GM18508 (cell line): Measurements from ENCODE around the gene CD70.
"Not testable (repeated sequence)": the region's sequence is repeated elsewhere in the genome, so short reads cannot be mapped to it uniquely, and the experiment has no call there.

Experiments used
- ATAC-seq: cut with Tn5 transposase; IDR thresholded peaks from one replicate; pipeline ENCODE4 v1.9.1; 2021; ENCODE audit warnings: moderate number of reproducible peaks; ENCODE audit not compliant: insufficient read depth, unreplicated experiment

Gene CD70, protein sequence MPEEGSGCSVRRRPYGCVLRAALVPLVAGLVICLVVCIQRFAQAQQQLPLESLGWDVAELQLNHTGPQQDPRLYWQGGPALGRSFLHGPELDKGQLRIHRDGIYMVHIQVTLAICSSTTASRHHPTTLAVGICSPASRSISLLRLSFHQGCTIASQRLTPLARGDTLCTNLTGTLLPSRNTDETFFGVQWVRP

DNA sequence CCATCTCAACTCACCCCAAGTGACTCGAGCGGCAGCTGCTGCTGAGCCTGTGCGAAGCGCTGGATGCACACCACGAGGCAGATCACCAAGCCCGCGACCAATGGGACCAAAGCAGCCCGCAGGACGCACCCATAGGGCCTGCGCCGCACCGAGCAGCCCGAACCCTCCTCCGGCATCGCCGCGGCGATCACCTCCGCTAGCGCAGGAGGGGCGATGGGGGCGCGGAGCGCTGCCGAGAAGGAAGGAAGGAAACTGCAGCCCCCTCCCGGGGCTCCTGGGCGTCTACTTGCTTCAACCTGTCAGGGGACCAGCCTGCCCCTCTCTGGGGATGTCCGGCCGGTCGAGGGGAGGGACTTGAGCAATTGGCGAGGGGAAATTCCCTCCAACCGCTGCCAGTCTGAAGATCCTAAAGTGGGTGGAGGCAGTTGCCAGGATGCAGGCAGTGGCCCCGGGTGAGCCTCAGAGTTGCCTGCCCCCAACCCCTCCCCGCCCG, at the start of gene CD70:
CD70 (minus strand) TSS at position 324 of the 493 bp plus-strand sequence; CDS start at position 176, 148 bp downstream.
- ATAC-seq = no peak

DNA sequence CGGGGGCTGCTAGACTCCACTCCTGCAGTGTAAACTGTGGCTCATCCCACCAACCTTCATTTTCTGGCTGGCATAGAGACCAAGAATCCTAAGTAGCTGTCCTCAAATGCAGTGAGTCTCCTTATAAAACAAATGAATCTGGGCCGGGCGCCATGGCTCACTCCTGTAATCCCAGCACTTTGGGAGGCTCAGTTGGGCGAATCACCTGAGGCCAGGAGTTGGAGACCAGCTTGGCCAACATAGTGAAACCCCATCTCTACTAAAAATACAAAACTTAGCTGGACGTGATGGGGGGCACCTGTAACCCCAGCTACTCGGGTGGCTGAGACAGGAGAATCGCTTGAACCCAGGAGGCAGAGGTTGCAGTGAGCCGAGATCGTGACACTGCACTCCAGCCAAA, 49.4 kb upstream of the CD70 start:
- not testable (repeated sequence) for ATAC-seq

DNA sequence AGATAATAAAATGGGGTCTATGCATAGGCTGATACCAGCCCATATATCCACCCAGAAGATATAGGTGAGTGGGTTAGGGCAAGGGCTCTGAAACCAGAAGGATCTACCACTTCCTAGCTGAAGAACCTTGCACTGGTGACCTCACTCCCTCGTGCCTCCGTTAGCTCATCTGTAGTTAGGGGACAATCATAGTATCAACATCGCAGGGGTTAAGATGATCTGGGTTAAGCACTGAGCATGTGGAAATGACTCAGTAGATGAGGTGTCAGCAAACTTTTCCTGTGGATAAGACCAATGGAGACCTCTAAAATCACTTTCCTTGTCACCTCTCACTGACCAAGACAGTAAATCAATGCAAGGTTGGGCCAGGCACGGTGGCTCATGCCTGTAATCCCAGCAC, 48.5 kb upstream of the CD70 start:
- ATAC-seq = no peak

DNA sequence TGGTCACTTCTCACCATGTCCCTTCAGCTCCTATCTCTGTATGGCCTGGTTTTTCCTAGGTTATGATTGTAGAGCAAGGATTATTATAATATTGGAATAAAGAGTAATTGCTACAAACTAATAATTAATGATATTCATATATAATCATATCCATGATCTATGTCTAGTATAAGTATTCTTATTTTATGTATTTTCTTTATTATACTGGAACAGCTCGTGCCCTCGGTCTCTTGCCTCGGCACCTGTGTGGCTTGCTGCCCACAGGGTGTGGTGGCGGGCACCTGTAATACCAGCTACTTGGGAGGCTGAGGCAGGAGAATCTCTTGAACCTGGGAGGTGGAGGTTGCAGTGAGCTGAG, 42.5 kb upstream of the CD70 start:
- not testable (repeated sequence) for ATAC-seq

DNA sequence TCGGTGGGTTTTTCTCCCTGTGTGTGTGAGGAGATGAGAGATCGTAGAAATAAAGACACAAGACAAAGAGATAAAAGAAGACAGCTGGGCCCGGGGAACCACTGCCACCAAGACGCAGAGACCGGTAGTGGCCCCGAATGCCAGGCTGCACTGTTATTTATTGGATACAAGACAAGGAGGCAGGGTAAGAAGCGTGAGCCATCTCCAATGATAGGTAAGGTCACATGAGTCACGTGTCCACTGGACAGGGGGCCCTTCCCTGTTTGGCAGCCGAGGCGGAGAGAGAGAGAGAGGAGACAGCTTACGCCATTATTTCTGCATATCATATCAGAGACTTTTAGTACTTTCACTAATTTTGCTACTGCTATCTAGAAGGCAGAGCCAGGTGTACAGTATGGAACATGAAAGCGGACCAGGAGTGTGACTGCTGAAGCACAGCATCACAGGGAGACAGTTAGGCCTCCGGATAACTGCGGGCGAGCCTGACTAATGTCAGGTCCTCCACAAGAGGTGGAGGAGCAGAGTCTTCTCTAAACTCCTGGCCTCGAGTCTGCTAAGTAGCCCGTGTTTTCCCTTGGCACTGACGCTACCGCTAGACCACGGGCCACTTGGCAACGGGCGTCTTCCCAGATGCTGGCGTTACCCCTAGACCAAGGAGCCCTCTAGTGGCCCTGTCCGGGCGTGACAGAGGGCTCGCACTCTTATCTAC, 42.0 kb upstream of the CD70 start:
- ATAC-seq = not testable (repeated sequence)

DNA sequence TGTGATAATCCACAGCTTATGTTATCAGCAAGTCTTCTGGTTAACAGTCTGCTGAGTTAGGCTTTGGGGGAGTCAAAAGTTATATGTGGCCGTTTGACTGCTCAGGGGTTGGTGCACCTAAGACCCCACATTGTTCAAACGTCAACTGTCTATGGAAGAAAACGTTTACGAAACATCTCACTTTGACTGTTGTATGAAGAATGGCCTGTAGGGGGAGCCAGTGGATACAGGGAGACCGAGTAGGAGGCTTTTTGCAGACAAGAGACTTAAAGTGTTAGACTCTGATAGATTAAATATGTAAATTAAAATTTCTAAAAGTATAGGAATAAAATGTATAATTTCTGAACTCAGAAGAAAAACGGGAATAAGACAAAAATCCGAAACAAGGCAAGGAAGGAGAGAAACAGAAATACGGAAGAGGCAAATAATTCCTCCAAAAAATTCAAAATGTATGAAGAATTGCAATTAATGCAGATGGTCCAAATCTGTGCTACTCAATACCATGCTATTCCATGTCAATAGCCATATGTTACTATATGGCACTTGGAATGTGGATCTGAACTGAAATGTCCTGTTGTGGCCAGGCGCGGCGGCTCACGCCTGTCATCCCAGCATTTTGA, 41.2 kb upstream of the CD70 start:
- no peak for ATAC-seq

DNA sequence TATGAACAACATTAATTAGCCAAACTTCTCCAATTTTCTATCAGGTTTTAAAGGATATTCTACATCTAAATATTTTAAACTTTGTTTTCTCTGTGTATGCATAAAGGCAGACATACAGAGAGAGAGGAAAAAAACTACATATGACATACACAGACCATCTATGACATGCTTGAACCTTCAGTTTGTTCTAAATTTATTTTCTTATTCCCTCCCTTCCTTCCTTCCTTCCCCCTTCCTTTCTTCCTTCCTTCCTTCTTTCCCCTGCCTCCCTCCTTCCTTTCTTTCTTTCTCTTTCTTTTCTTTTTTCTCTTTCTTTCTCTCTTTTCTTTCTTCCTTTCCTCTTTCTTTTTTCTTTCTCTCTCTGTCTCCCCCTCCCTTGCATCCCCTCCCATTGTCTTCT, 35.8 kb upstream of the CD70 start:
- no peak for ATAC-seq

DNA sequence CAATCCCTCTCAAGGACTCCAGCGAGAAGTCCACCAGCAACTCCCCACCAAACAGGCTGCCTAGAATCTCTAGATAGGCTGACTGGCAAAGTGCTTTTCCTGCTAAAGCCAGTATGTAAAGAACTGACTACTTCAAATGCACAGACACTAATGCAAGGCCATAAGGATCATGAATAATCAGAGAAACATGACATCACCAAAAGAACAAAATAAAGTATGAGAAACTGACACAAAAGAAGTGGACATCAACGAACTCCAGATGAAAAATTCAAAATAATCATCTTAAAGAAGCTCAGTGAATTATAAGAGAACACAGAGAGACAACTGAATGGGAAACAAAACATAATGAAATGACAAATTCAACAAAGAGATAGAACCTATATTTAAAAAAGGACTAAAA, 26.4 kb upstream of the CD70 start:
- no peak for ATAC-seq

DNA sequence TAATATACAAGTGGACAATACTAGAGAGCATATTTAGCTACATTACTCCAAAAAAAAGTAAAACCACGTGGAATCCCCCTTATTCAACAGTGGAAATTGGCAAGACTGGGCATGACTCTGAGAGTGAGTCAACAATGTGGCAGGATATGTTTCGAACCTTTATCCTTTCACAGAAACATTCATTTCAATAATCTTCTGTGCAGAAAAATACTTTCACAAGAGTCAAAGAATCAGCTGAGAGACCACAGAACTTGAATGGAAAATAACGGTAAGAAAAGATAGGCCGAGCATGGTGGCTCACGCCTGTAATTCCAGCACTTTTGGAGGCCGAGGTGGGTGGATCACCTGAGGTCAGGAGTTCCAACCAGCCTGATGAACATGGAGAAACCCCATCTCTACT, 25.1 kb upstream of the CD70 start:
- no peak for ATAC-seq

DNA sequence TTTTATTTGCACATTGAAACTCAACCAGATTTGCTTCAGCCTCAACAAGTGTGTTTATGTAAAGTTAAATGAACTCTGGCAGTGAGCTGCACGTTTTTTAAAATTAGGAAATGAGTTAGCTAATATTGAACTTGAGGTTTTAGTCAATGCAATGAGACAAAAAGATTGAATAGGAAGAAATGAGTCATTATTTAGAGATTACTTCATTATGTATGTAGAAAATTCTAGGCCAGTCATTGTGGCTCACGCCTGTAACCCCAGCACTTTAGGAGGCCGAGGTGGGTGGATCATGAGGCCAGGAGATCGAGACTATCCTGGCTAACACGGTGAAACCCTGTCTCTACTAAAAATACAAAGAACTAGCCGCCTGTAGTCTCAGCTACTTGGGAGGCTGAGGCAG, 22.8 kb upstream of the CD70 start:
- ATAC-seq = no peak

DNA sequence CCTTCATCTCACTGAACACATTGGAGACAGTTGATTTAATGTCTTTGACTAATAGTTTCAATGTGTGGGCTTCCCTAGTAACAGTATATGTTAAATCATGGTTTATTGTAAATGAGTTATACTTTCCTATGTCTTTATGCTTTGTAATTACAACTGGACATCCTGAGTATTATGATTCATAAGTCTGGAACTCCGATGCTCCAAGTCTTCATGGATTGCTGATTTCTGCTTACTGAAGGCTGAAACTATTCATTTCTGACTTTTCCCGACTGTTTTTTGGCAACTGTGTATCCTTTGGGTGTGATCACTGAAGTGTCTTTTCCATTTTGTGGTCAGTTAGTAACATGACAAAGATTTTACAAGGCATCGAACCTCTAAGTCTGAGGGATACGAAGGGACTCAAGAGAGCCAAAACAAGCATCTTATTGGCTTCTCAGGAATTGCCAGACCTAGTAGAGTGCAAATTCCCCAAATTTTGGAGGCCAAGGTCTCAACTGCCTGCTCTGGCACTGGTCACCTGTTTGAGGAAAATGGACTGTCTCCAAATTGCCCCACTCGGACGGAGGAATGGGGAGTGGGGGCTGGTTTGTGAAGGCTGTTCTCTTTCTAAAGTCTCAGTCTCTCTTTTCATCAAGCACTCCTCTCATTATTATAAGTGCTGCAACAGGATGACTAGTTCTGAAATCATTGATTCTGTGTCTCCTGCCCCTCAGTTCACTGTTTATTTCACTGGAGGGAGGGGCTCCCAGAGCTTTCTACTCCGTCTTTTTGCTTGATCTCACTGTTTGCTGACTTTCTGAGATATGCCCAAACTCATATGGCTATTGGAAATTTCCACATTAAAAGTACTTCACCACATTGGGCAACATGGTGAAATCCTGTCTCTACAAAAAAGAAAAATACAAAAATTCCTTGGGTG, 20.2 kb upstream of the CD70 start:
- no peak for ATAC-seq

DNA sequence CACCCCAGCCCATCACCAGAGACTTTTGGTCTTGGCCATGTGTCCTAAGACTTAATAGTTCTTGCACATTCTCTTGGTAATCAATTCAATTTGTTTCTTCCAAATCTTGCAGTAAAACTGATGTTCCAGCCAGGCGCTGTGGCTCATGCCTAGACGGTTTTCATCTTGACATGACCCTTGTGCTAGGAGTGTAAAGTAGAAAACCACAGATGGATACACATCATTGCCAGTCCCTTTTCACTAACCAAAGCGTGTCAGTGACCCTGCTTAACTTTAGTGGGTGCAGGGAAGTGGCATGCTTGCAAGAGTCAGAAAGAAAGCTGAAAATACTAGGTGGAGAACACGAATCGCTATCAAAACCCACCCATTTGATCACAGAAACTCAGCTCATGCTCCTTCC, 18.0 kb upstream of the CD70 start:
- no peak for ATAC-seq

DNA sequence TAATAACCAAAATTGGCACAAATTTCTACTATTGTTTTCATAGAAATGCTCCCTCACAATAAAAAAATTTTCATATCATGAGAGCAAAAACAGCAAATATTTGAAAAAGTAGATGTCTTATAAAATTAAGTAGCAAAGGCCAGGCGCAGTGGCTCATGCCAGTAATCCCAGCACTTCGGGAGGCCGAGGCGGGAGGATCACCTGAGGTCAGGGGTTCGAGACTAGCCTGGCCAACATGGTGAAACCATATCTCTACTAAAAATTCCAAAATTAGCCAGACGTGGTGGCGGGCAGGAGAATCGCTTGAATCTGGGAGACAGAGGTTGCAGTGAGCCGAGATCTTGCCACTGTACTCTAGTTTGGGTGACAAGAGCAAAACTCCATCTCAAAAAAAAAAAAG, 17.2 kb upstream of the CD70 start:
- not testable (repeated sequence) for ATAC-seq

DNA sequence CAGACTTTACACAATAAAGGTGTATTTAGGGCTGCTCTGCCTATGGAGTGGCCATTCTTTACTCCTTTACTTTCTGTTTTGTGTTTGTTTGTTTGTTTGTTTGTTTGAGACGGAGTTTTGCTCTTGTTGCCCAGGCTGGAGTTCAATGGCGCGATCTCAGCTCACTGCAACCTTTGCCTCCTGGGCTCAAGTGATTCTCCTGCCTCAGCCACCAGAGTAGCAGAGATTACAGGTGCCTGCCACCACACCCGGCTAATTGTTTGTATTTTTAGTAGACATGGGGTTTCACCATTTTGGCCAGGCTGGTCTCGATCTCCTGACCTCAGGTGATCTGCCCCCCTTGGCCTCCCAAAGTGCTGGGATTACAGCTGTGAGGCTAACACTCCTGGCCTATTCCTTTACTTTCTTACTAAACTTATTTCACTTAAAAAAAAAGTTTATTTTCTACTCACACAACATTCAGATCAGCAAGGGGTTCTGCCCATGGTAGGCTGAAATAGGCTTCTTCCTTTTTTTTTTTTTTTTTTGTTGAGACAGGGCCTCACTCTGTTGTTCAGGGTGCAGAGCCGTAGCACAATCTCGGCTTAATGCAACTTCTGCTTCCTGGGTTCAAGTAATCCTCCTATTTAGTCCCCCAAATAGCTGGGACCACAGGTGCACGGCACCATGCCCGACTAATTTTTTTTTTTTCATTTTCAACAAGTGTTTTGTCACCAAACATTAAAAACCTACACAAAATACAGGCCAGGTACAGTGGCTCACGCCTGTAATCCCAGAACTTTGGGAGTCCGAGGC, 15.5 kb upstream of the CD70 start:
- not testable (repeated sequence) for ATAC-seq

DNA sequence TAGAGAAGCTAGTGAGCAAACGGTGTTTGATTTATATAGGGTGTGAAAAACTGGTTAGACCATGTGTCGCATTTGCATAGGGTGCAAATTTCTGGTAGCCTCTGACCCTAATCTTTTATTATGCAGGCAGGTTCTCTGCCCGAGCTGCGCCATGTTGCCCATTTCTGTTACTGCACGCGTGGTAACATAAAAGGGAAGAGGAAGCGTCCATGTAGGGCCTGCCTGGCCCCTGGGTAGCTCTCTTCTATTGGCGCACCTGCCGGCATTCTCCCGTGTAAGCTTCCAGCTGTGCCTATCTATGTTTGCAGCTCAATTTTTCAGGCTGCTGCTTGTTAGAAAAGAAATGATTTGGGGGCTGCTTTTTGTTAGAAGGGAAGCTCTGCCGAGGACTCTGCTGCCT, 14.0 kb upstream of the CD70 start:
- no peak for ATAC-seq

DNA sequence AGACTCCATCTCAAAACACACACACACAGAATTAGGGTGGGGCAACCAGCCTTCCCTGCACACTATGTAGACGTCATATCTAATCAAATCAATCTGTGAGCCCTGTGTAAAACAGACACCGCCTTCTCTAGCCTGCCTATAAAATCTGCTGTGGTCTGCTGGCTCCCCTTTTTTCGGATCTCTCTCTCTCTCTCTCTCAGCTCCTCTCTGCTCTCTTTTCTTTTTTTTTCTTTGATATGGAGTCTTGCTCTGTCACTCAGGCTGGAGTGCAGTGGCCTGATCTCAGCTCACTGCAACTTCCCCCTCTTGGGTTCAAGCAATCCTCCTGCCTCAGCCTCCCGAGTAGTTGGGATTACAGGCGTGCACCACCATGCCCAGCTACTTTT, 11.8 kb upstream of the CD70 start:
- ATAC-seq = no peak

DNA sequence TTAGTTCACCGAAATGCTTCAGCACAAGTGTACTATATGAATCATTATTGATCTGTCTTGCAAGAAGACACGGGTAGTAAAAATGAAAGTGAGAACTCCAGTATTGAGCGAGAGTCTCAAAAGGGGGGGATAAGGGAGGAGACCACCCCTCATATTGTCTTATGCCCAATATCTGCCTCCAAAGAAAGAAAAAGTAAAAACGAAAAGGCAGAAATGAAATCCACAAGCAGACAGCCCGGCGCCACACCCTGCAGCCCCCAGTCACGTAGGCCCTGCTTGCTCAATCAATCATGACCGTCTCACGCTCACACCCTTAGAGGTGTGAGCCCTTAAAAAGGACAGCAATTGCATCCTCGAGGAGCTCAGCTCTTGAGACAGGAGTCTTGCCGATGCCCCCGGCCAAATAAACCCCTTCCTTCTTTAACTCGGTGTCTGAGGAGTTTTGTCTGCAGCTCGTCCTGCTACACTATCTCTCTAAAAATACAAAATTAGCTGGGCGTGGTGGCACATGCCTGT, 10.6 kb upstream of the CD70 start:
- not testable (repeated sequence) for ATAC-seq

DNA sequence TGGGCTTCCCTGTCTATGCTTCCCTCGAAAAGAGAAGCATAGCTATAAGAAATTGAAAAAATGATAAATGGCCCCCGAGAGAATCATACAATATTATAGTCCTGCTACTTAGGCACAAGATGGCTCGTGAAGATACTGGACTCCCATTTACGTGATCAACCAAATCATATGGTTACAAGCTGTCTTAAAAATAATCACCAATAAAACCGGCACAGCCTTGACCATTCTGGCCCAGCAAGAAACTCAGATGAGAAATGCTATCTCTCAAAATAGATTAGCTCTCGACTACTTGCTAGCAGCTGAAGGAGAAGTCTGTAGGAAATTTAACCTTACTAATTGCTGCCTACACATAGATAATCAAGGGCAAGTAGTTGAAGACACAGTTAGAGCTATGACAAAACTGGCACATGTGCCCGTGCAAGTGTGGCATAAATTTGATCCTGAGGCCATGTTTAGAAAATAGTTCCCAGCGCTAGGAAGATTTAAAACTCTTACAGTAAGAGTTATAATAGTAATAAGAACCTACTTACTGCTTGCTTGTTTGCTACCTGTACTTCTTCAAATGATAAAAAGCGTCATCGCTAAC, 10.1 kb upstream of the CD70 start:
- not testable (repeated sequence) for ATAC-seq

DNA sequence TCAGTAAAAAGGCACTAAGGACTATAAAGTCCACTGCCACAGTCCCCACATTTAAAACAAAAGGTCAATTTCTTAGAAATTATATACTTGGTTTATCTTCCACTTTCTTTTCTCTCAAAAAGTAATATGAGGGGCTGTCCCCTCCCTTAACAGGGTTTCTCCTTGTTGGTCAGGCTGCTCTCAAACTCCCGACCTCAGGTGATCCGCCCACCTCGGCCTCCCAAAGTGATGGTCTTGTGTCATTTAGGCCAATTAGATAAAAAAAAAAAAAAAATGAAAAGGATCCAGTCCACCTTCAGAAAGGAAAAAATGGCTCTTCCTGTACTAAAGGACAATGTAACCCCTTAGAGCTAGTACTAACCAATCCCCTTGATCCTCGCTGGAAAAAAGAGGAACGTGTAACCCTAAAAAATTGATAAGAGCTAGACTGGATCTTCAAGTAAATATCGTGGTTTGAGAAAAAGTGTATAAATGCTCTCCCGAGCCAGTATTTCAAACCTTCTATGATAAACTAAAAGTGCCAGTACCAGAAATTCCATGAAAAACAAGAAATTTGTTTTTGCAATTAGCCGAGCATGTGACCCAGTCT, 9.0 kb upstream of the CD70 start:
- no peak for ATAC-seq
